Tibial nerve (tissue), 3 donors: Measurements from ENCODE around the gene GIMAP8.

Source experiments
- EP300 ChIP-seq, 2 donors: sonication (generic); formaldehyde crosslinking; IDR thresholded peaks; one replicate each; pipeline ENCODE4 v1.6.1; 2017; ENCODE audit warnings: antibody characterized with exemption in 2 of 2, mild to moderate bottlenecking in 1 of 2
- POLR2A ChIP-seq, 2 donors: fragments of 450-650 bp; IDR thresholded peaks; one replicate each; pipeline ENCODE4 v1.6.1; 2017; ENCODE audit warnings: antibody characterized with exemption in 2 of 2, mild to moderate bottlenecking in 2 of 2, moderate library complexity in 2 of 2

DNA sequence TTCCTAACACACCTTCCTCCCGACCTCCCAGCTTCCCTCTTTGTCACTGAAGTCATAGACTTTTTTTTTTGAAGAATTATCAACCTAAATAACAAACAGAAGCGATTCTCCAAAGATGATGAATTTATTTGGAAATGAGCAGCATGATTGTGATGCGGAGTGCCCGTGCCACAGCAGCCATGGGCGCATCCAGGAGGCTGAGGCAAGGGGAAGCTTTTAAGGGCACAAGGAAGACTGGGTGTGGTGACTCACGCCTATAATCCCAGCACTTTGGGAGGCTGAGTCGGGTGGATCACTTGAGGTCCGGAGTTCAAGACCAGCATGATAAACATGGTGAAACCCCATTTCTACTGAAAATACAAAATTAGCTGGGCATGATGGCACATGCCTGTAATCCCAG lies 16.2 kb upstream of the GIMAP8 start:
- TF ChIP-seq POLR2A (IDR thresholded peaks at IDR 0.05): no peak
- no peak for TF ChIP-seq EP300 (IDR thresholded peaks at IDR 0.05)
